NCI-H1694 (cell line): ENCODE data around the gene IL1RAPL1.

ENCODE experiments used
- DNase-seq: peaks from one replicate; lab custom pipeline; 2025; lab: John Stamatoyannopoulos, UW

IL1RAPL1 gene

GRCh38 chrX:28586981-28587551, at the start of gene IL1RAPL1:
IL1RAPL1 (plus strand) TSS chrX:28587446.
- DNase-seq = no peak

GRCh38 chrX:28542791-28543190, 44.5 kb upstream of the IL1RAPL1 start:
- DNase-seq = no peak

- no peak for DNase-seq
Observed at GRCh38 chrX:28549838-28550237, 37.4 kb upstream of the IL1RAPL1 start.

- DNase-seq = no peak
Observed at GRCh38 chrX:28550331-28550872, 36.8 kb upstream of the IL1RAPL1 start.

GRCh38 chrX:28552322-28552721, 34.9 kb upstream of the IL1RAPL1 start:
- DNase-seq = no peak

- no peak for DNase-seq
Observed at GRCh38 chrX:28552882-28553829, 34.1 kb upstream of the IL1RAPL1 start.

GRCh38 chrX:28576117-28576516, 11.1 kb upstream of the IL1RAPL1 start:
- DNase-seq = no peak

- no peak for DNase-seq
Observed at GRCh38 chrX:28581522-28581921, 5.7 kb upstream of the IL1RAPL1 start.

GRCh38 chrX:28582511-28582910, 4.7 kb upstream of the IL1RAPL1 start:
- no peak for DNase-seq

- DNase-seq = no peak
Observed at GRCh38 chrX:28584025-28584424, 3.2 kb upstream of the IL1RAPL1 start.

- no peak for DNase-seq
Observed at GRCh38 chrX:28585767-28586166, 1.5 kb upstream of the IL1RAPL1 start.

- no peak for DNase-seq
Observed at GRCh38 chrX:28586286-28586685, 960 bp upstream of the IL1RAPL1 start.

- no peak for DNase-seq
Observed at GRCh38 chrX:28589046-28589445, 1.8 kb downstream of the IL1RAPL1 start.

GRCh38 chrX:28590396-28590795, 3.1 kb downstream of the IL1RAPL1 start:
- DNase-seq = no peak

GRCh38 chrX:28591542-28591941, 4.3 kb downstream of the IL1RAPL1 start:
- DNase-seq = no peak

- no peak for DNase-seq
Observed at GRCh38 chrX:28595346-28595745, 8.1 kb downstream of the IL1RAPL1 start.

- DNase-seq = no peak
Observed at GRCh38 chrX:28599957-28600356, 12.7 kb downstream of the IL1RAPL1 start.

- no peak for DNase-seq
Observed at GRCh38 chrX:28609003-28609402, 21.8 kb downstream of the IL1RAPL1 start.

GRCh38 chrX:28609917-28610613, 22.8 kb downstream of the IL1RAPL1 start:
- no peak for DNase-seq

- DNase-seq = no peak
Observed at GRCh38 chrX:28610746-28611145, 23.5 kb downstream of the IL1RAPL1 start.

- no peak for DNase-seq
Observed at GRCh38 chrX:28613558-28613957, 26.3 kb downstream of the IL1RAPL1 start.

GRCh38 chrX:28625223-28625622, 38.0 kb downstream of the IL1RAPL1 start:
- no peak for DNase-seq

- DNase-seq = no peak
Observed at GRCh38 chrX:28626515-28626914, 39.3 kb downstream of the IL1RAPL1 start.
